HEK293T (cell line): ENCODE data around the gene RAD50.

ENCODE experiments used
- ARNT ChIP-seq: fragments of 450-650 bp; IDR thresholded peaks from 2 replicates; pipeline ENCODE4 v1.6.1; 2017; ENCODE audit warnings: mild to moderate bottlenecking
- BHLHE40 ChIP-seq: fragments of 450-650 bp; IDR thresholded peaks from 2 replicates; pipeline ENCODE4 v1.6.1; 2016; ENCODE audit warnings: mild to moderate bottlenecking, moderate library complexity, borderline replicate concordance
- CTBP1 ChIP-seq: fragments of 450-650 bp; IDR thresholded peaks from 2 replicates; pipeline ENCODE4 v1.6.1; 2016; ENCODE audit warnings: borderline replicate concordance
- ELF4 ChIP-seq: fragments of 450-650 bp; IDR thresholded peaks from 2 replicates; pipeline ENCODE4 v1.6.1; 2017; ENCODE audit warnings: antibody characterized with exemption
- FOXA1 ChIP-seq: fragments of 450-650 bp; IDR thresholded peaks from 2 replicates; pipeline ENCODE4 v1.6.1; 2016; ENCODE audit warnings: mild to moderate bottlenecking
- FOXK2 ChIP-seq: fragments of 450-650 bp; IDR thresholded peaks from 2 replicates; pipeline ENCODE4 v1.6.1; 2016; ENCODE audit warnings: mild to moderate bottlenecking
- FOXM1 ChIP-seq: fragments of 450-650 bp; IDR thresholded peaks from 2 replicates; pipeline ENCODE4 v1.6.1; 2017; ENCODE audit warnings: mild to moderate bottlenecking, borderline replicate concordance
- HDGF ChIP-seq: fragments of 450-650 bp; IDR thresholded peaks from 2 replicates; pipeline ENCODE4 v1.6.1; 2017; ENCODE audit warnings: antibody characterized with exemption, borderline replicate concordance
- NFRKB ChIP-seq: fragments of 450-650 bp; IDR thresholded peaks from 2 replicates; pipeline ENCODE4 v1.6.1; 2016; ENCODE audit warnings: mild to moderate bottlenecking, moderate library complexity
- PKNOX1 ChIP-seq: fragments of 450-650 bp; IDR thresholded peaks from 2 replicates; pipeline ENCODE4 v1.6.1; 2016
- SP1 ChIP-seq: fragments of 450-650 bp; IDR thresholded peaks from 2 replicates; pipeline ENCODE4 v1.6.1; 2017
- SUZ12 ChIP-seq: fragments of 450-650 bp; IDR thresholded peaks from 2 replicates; pipeline ENCODE4 v1.6.1; 2016; ENCODE audit warnings: mild to moderate bottlenecking
- TARDBP ChIP-seq: fragments of 450-650 bp; IDR thresholded peaks from 2 replicates; pipeline ENCODE4 v1.6.1; 2016

DNA sequence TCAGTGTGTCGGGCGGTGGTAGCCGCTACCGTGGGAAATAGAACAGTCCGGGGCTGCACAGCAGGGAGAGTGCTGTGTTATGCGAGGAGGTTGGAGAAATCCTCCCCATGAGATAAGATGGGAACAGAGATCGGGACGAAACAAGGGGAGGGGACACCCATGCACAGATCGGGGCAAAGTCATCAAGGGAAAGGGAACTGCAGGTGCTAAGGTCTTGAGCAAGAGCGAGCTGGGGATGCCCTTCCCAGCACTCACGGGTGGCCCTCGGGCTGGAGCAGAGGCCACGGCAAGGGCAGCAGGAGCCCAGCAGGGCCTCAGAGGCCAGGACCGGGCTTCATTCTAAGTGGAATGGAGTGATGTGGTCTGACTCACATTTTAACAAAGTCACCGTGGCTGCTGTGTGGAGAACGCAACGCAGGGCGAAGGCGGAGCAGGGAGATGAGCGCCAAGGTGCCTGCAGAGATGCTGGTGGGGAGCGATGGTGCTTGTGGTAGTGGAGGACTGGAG is 108.8 kb downstream of the RAD50 start:
- TF ChIP-seq PKNOX1 (no peak), FOXM1 (no peak), TARDBP (no peak), SP1 (no peak), CTBP1 (no peak), SUZ12 (no peak), ARNT (no peak), BHLHE40 (no peak), FOXA1 (no peak), NFRKB (no peak), FOXK2 (no peak), HDGF (no peak), ELF4 (no peak)
